Smooth muscle cell of the coronary artery (primary cell): Measurements from ENCODE around the gene PARD6B. TPM values are rescaled to one million over a fixed set of nuclear protein-coding genes. Genes with fewer than 3 reads are reported as not detected.

Experiments
- total RNA-seq: library from RNA; depleted of rRNA; stranded (reverse); fragments of >200 nt; gene quantifications from 2 replicates; pipeline ENCODE4 v1.2.3, GENCODE V29; 2014; ENCODE audit warnings: low replicate concordance

The PARD6B gene
- total RNA-seq: 0.23 and 1.7 TPM in 2 replicates

GRCh38 chr20:50731055-50731929 lies at the start of gene PARD6B:
Gene PARD6B, plus strand, starts transcription at chr20:50731580. Its CDS starts 207 bp downstream, at chr20:50731787.

GRCh38 chr20:50690650-50691572 lies 40.5 kb upstream of the PARD6B start, which contains the start of gene RIPOR3:
Gene RIPOR3, minus strand, starts transcription at chr20:50691542. Its CDS starts 414 bp downstream, at chr20:50691128.

GRCh38 chr20:50794846-50795634 lies 63.7 kb downstream of the PARD6B start, which contains the start of gene BCAS4:
Gene BCAS4, plus strand, starts transcription at chr20:50795061. Its CDS starts 23 bp downstream, at chr20:50795084.

Other genes starting within 250 kb of the PARD6B start
- gene PTPN1, start 221.2 kb upstream of the PARD6B start, total RNA-seq: 15.4 and 25.4 TPM in 2 replicates
- gene RIPOR3, start 40.0 kb upstream of the PARD6B start, total RNA-seq: 1.1 and 23.1 TPM in 2 replicates
- gene BCAS4, start 63.5 kb downstream of the PARD6B start, total RNA-seq: 2.8 and 22.5 TPM in 2 replicates
- gene ADNP, start 199.9 kb downstream of the PARD6B start, total RNA-seq: 14.4 and 22.3 TPM in 2 replicates
- 27.7 and 54.3 TPM in 2 replicates for gene DPM1, start 227.0 kb downstream of the PARD6B start, total RNA-seq
- 7.3 and 8.0 TPM in 2 replicates for gene MOCS3, start 227.2 kb downstream of the PARD6B start, total RNA-seq